AG04450 (cell line): Measurements from ENCODE around the gene VPS37B. TPM values are rescaled to one million over a fixed set of nuclear protein-coding genes. Genes with fewer than 3 reads are reported as not detected.

Experiments
- CTCF ChIA-PET: fragments of 300-600, 350-600 bp; formaldehyde crosslinking; extraction: SDS; loops from one replicate; lab custom pipeline; 2022; ENCODE audit warnings: antibody characterized with exemption, inconsistent platforms; lab: Charles Lee
- POLR2A ChIA-PET: fragments of 350-600 bp; formaldehyde crosslinking; extraction: SDS; loops from one replicate; lab custom pipeline; 2021; ENCODE audit warnings: antibody characterized with exemption, inconsistent platforms; lab: Yijun Ruan, JAX
- DNase-seq: peaks from one replicate; pipeline ENCODE4 v3.0.0-alpha.2; 2011; ENCODE audit warnings: low read depth, low spot score
- H3K27ac ChIP-seq: one replicate; pipeline ENCODE4 v1.5.1; 2012; ENCODE audit warnings: low read depth, low read length, control low read depth
- H3K27me3 ChIP-seq: one replicate; pipeline ENCODE4 v1.6.0; 2012; ENCODE audit warnings: low read length; ENCODE audit not compliant: control insufficient read depth, insufficient read depth
- H3K4me3 ChIP-seq: 2 replicates; pipeline ENCODE4 v1.5.1; 2011; ENCODE audit warnings: mild to moderate bottlenecking, low read depth, low read length, control low read depth
- H3K9me3 ChIP-seq: 2 replicates; pipeline ENCODE4 v1.5.1; 2012; ENCODE audit warnings: low read length; ENCODE audit not compliant: control insufficient read depth, insufficient read depth
- polyA plus RNA-seq: library from polyadenylated mRNA; depleted of rRNA; stranded (reverse); fragments of >200 nt; gene quantifications from 2 replicates; pipeline ENCODE4 v1.2.3, GENCODE V29; 2011
- TF ChIP-seq, protein P1 (sequence below): IDR thresholded peaks from 2 replicates; pipeline ENCODE4 v1.5.1; 2011; ENCODE audit warnings: low read depth, low read length, control low read depth, inconsistent platforms

VPS37B gene
- polyA plus RNA-seq, 1 experiment: 24.5 TPM

DNA sequence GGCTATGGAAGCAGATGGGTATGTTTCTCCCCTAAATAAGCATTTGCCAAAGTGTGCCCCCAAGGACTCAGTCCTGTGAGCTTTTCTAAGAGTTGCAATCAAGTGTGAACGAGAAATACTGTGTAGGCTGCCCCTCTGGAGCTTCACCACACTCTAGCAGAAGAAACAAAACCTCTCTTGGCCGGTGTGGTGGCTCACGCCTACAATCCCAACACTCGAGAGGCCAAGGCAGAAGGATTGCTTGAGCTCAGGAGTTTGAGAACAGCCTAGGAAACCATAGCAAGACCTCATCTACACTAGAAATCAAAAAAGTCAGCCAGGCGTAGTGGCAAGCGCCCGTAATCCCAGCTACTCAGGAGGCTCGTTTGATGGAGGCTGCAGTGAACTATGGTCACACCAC is 9.8 kb downstream of the VPS37B start:
- no peaks in the 10 kb centered on the region for H3K27me3 ChIP-seq
- ChIA-PET POLR2A (no interaction called here), CTCF (interaction anchor here (0.6 to 1.5 kb wide), 2 partner anchors 25 to 40 kb away, joined by 3 read pairs; no protein-coding TSS in a partner anchor)
- TF ChIP-seq, protein P1, sequence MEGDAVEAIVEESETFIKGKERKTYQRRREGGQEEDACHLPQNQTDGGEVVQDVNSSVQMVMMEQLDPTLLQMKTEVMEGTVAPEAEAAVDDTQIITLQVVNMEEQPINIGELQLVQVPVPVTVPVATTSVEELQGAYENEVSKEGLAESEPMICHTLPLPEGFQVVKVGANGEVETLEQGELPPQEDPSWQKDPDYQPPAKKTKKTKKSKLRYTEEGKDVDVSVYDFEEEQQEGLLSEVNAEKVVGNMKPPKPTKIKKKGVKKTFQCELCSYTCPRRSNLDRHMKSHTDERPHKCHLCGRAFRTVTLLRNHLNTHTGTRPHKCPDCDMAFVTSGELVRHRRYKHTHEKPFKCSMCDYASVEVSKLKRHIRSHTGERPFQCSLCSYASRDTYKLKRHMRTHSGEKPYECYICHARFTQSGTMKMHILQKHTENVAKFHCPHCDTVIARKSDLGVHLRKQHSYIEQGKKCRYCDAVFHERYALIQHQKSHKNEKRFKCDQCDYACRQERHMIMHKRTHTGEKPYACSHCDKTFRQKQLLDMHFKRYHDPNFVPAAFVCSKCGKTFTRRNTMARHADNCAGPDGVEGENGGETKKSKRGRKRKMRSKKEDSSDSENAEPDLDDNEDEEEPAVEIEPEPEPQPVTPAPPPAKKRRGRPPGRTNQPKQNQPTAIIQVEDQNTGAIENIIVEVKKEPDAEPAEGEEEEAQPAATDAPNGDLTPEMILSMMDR: no peak
- no peak for DNase-seq
- no peak overlapping the region for H3K4me3 ChIP-seq
- no peaks in the 10 kb centered on the region for H3K9me3 ChIP-seq
- H3K27ac ChIP-seq: no peak overlapping the region

DNA sequence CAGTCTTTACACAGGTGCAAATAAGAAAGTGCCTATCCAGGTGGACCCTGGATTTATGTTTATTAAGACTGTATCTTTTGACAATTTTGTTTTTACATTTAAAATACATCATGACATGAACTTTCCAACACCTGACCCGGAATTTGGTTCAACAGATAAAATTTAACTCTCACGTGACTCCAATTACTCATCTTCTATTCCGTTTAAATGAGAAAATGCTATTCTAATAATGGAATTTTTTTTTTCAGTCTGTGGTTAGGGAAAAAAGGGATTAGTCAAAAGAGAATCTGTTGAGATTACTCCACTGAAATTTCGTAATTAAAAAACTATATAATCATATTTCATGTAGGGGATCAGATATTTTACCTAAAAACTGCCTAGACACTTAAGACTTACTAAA is 11.1 kb downstream of the VPS37B start:
- TF ChIP-seq, protein P1: no peak
- CTCF ChIA-PET: no interaction called here
- H3K9me3 ChIP-seq: no peaks in the 10 kb centered on the region
- POLR2A ChIA-PET: interaction anchor here (0.7 to 0.8 kb wide), 2 partner anchors 14 to 60 kb away, joined by 3 to 5 read pairs; no protein-coding TSS in a partner anchor
- no peak for DNase-seq
- no peak overlapping the region for H3K27ac ChIP-seq
- H3K27me3 ChIP-seq: no peaks in the 10 kb centered on the region
- no peak overlapping the region for H3K4me3 ChIP-seq

DNA sequence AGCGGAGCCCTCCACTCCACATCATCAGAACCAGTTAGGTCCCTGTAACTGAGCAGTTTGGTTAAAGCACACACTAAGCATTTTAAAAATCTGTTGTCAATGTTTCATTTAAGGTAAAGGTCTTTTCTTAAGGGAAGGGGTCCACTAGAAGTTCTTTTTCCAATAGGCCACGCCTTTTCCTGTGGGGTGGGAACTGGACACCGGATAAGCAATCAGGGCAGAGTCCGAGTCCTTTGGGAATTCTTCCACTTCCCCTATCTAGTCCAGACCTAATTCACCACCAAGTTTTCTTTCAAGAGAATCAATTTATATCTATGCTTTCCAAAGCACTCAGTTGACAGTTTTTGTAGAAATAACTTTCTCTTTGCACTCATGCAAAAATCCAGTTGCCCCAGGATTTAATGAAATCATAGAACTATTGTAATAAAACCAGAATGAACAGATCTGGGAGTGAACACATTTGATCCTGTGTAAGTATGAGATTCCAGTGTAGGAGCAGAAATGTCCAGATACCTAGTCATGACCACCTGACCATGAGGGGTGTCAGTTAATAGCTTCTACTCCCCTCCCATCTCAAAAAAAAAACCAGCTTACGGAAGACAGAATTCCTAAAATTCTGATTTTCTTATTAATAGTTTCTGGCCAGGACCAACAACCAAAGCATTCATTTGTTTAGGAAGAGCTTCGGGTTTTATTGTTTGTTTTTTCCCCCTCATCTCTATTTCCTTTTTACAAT is 11.7 kb downstream of the VPS37B start:
- ChIA-PET POLR2A (interaction anchor here (0.7 to 0.8 kb wide), 2 partner anchors 14 to 61 kb away, joined by 3 to 5 read pairs; no protein-coding TSS in a partner anchor), CTCF (interaction anchor here (1.0 kb wide), 1 partner anchor 23 kb away, joined by 3 read pairs; no protein-coding TSS in a partner anchor)
- DNase-seq: no peak
- no peak overlapping the region for H3K4me3 ChIP-seq
- no peaks in the 10 kb centered on the region for H3K27me3 ChIP-seq
- TF ChIP-seq, protein P1: no peak
- H3K27ac ChIP-seq: no peak overlapping the region
- H3K9me3 ChIP-seq: no peaks in the 10 kb centered on the region

DNA sequence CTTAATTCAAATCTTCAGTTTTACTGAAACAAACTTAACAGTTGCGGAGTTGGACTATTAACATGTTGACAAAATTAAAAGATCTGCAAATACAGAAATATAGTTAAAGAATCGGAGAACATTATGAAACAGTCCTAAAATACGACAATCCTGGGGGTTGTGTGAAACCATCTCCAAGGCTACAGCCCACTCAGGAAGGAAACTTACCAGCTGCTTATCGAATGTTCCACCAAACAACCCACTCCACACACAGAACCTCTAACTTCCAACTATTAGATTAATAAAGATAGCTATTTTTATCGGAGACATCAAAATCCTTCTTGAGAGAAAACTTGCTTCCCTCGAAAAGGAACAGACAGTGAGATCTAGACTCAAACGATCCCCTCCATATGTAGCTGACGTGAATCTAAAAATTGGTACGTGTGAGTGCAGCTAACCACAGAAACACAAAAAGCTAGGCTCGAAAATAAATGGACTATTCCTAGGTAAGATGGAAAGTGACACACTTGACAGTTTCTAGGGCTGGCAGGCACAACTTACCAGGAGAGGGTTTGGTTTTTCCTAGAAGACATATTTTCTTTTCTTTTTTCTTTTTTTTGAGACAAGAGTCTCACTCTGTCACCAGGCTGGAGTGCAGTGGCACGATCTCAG is 12.9 kb downstream of the VPS37B start:
- TF ChIP-seq, protein P1: no peak
- no peak for DNase-seq
- H3K4me3 ChIP-seq: no peak overlapping the region
- ChIA-PET CTCF (interaction anchor here (1.0 to 2.1 kb wide), 4 partner anchors 8 to 69 kb away, joined by 3 to 13 read pairs (median 6); no protein-coding TSS in a partner anchor), POLR2A (no interaction called here)
- H3K27ac ChIP-seq: no peak overlapping the region
- H3K9me3 ChIP-seq: no peaks in the 10 kb centered on the region
- no peaks in the 10 kb centered on the region for H3K27me3 ChIP-seq
